GM23338 (cell line): Measurements from ENCODE around the gene DCPS. TPM values are rescaled to one million over a fixed set of nuclear protein-coding genes. Genes with fewer than 3 reads are reported as not detected.

Source experiments
- ATAC-seq: fragments of 200-7000 bp; cut with Tn5 transposase; 3 replicates; pipeline ENCODE4 v1.9.1; 2020
- DNase-seq: peaks from one replicate; pipeline ENCODE4 v3.0.0-alpha.2; 2015; ENCODE audit warnings: low spot score
- H2AFZ ChIP-seq: fragments of 200-600 bp; sonication (generic); 2 replicates; pipeline ENCODE4 v1.8.0; 2016; ENCODE audit warnings: antibody characterized with exemption, mild to moderate bottlenecking, moderate library complexity
- H3F3A ChIP-seq: fragments of 200-600 bp; sonication (generic); replicated peaks from 2 replicates; pipeline ENCODE4 v1.8.0; 2017; ENCODE audit warnings: antibody characterized with exemption, mixed run types, low read depth
- H3K27ac ChIP-seq: fragments of 200-600 bp; sonication (generic); 2 replicates; pipeline ENCODE4 v1.6.1; 2016; ENCODE audit warnings: low read depth
- H3K27me3 ChIP-seq: fragments of 200-600 bp; sonication (generic); 2 replicates; pipeline ENCODE4 v1.8.0; 2016; ENCODE audit warnings: mild to moderate bottlenecking, mixed run types, moderate library complexity; ENCODE audit not compliant: insufficient read depth
- H3K36me3 ChIP-seq: fragments of 200-600 bp; sonication (generic); 2 replicates; pipeline ENCODE4 v1.8.0; 2016; ENCODE audit warnings: mild to moderate bottlenecking; ENCODE audit not compliant: insufficient read depth
- H3K4me1 ChIP-seq: fragments of 200-600 bp; sonication (generic); 2 replicates; pipeline ENCODE4 v1.8.0; 2016; ENCODE audit warnings: mild to moderate bottlenecking, moderate library complexity; ENCODE audit not compliant: insufficient read depth
- H3K4me2 ChIP-seq: fragments of 200-600 bp; sonication (generic); 2 replicates; pipeline ENCODE4 v1.7.1; 2017; ENCODE audit warnings: mixed run types
- H3K4me3 ChIP-seq: fragments of 200-600 bp; sonication (generic); 2 replicates; pipeline ENCODE4 v1.6.1; 2016; ENCODE audit warnings: mixed run types
- H3K79me2 ChIP-seq: fragments of 200-600 bp; sonication (generic); replicated peaks from 2 replicates; pipeline ENCODE4 v1.8.0; 2017; ENCODE audit warnings: mild to moderate bottlenecking; ENCODE audit not compliant: insufficient read depth
- H3K9me2 ChIP-seq: fragments of 200-600 bp; sonication (generic); 2 replicates; pipeline ENCODE4 v1.8.0; 2017; ENCODE audit not compliant: insufficient read depth
- H4K20me1 ChIP-seq: fragments of 200-600 bp; sonication (generic); replicated peaks from 2 replicates; pipeline ENCODE4 v1.8.0; 2017; ENCODE audit warnings: mild to moderate bottlenecking; ENCODE audit not compliant: insufficient read depth
- H3K27ac Mint-ChIP-seq: 2 replicates; pipeline ENCODE4 v1.8.0; 2020; ENCODE audit warnings: inconsistent platforms, mild to moderate bottlenecking, moderate library complexity, mixed read lengths
- H3K27me3 Mint-ChIP-seq: 3 replicates; pipeline ENCODE4 v1.8.0; 2022; ENCODE audit warnings: low read depth, mild to moderate bottlenecking, moderate library complexity, mixed read lengths, inconsistent platforms; ENCODE audit not compliant: insufficient read depth, poor library complexity
- H3K36me3 Mint-ChIP-seq: 3 replicates; pipeline ENCODE4 v1.8.0; 2021; ENCODE audit warnings: low read depth, mild to moderate bottlenecking, inconsistent platforms, moderate library complexity, mixed read lengths
- H3K4me1 Mint-ChIP-seq: 3 replicates; pipeline ENCODE4 v1.8.0; 2020; ENCODE audit warnings: mild to moderate bottlenecking, inconsistent platforms, mixed read lengths
- H3K4me3 Mint-ChIP-seq: 3 replicates; pipeline ENCODE4 v1.8.0; 2021; ENCODE audit warnings: moderate library complexity, mild to moderate bottlenecking, inconsistent platforms, mixed read lengths
- H3K9me3 Mint-ChIP-seq: 3 replicates; pipeline ENCODE4 v1.8.0; 2020; ENCODE audit warnings: moderate library complexity, mild to moderate bottlenecking, inconsistent platforms, mixed read lengths
- EZH2 ChIP-seq: fragments of 200-600 bp; sonication (generic); IDR thresholded peaks from one replicate; pipeline ENCODE4 v1.8.0; 2017; ENCODE audit warnings: antibody characterized with exemption, mild to moderate bottlenecking, low read depth; ENCODE audit not compliant: unreplicated experiment
- EZH2phosphoT487 ChIP-seq: fragments of 200-600 bp; sonication (generic); IDR thresholded peaks from one replicate; pipeline ENCODE4 v1.8.1; 2018; ENCODE audit warnings: antibody characterized with exemption; ENCODE audit not compliant: unreplicated experiment
- STAT1 ChIP-seq: IDR thresholded peaks from one replicate; pipeline ENCODE4 v1.6.1; 2016; ENCODE audit warnings: antibody characterized with exemption; ENCODE audit not compliant: unreplicated experiment
- ZNF114 ChIP-seq: fragments of 250-450 bp; sonication (Bioruptor Pico); IDR thresholded peaks from 2 replicates; pipeline ENCODE4 v1.5.0; 2020; ENCODE audit warnings: mild to moderate bottlenecking, moderate library complexity
- ZNF331 ChIP-seq: fragments of 250-450 bp; sonication (Bioruptor Pico); IDR thresholded peaks from 2 replicates; pipeline ENCODE4 v1.5.0; 2020; ENCODE audit warnings: low read depth, mild to moderate bottlenecking, moderate library complexity
- polyA plus RNA-seq: library from polyadenylated mRNA; unstranded; fragments of >200 nt; fragmentation: Nextera tagmentation; extraction: Ambion mirVana; gene quantifications from 2 replicates; pipeline ENCODE4 v1.2.1, GENCODE V29; 2016
- total RNA-seq: library from RNA; depleted of rRNA; stranded (reverse); fragments of >200 nt; shearing (Covaris generic); gene quantifications from 2 replicates; pipeline ENCODE4 v1.2.3, GENCODE V29; 2014
- TF ChIP-seq, protein P1 (sequence below): fragments of 250-450 bp; sonication (Bioruptor Pico); IDR thresholded peaks from 2 replicates; pipeline ENCODE4 v1.5.0; 2020; ENCODE audit warnings: mild to moderate bottlenecking, moderate library complexity
- TF ChIP-seq, protein P2 (sequence below), 2 experiments: fragments of 200-600 bp in 1 of 2; sonication (generic) in 1 of 2; conservative IDR thresholded peaks; 2 replicates each; pipeline versions ENCODE4 v1.5.1 to v1.6.1; 2016 to 2017; ENCODE audit warnings: antibody characterized with exemption in 2 of 2, low read depth in 2 of 2, mild to moderate bottlenecking in 2 of 2, moderate library complexity in 1 of 2

DCPS gene
- total and polyA plus RNA-seq, 2 experiments from 2014 or later = 26.8 to 46.4 TPM

DNA sequence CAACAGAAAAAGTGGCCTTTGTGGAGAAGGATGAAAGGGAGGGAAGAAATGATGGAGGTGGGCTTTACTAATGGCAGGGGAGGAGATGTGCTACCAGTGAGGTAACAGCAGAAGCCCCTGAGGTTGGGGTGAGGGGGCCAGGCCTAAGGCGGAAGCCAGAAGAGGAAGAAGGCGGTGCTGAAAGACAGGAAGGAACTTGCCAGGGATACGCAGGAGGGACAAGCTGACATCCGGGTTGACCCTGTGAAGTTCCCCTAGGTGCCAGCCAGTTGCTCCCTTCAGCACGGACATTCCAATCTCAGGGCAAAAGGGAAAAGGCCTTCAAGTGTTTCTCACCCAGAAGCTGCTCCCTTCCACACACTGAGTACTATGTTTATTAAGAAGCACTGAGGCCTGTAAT, 23.3 kb upstream of the DCPS start (continued):
- TF ChIP-seq, protein P1, sequence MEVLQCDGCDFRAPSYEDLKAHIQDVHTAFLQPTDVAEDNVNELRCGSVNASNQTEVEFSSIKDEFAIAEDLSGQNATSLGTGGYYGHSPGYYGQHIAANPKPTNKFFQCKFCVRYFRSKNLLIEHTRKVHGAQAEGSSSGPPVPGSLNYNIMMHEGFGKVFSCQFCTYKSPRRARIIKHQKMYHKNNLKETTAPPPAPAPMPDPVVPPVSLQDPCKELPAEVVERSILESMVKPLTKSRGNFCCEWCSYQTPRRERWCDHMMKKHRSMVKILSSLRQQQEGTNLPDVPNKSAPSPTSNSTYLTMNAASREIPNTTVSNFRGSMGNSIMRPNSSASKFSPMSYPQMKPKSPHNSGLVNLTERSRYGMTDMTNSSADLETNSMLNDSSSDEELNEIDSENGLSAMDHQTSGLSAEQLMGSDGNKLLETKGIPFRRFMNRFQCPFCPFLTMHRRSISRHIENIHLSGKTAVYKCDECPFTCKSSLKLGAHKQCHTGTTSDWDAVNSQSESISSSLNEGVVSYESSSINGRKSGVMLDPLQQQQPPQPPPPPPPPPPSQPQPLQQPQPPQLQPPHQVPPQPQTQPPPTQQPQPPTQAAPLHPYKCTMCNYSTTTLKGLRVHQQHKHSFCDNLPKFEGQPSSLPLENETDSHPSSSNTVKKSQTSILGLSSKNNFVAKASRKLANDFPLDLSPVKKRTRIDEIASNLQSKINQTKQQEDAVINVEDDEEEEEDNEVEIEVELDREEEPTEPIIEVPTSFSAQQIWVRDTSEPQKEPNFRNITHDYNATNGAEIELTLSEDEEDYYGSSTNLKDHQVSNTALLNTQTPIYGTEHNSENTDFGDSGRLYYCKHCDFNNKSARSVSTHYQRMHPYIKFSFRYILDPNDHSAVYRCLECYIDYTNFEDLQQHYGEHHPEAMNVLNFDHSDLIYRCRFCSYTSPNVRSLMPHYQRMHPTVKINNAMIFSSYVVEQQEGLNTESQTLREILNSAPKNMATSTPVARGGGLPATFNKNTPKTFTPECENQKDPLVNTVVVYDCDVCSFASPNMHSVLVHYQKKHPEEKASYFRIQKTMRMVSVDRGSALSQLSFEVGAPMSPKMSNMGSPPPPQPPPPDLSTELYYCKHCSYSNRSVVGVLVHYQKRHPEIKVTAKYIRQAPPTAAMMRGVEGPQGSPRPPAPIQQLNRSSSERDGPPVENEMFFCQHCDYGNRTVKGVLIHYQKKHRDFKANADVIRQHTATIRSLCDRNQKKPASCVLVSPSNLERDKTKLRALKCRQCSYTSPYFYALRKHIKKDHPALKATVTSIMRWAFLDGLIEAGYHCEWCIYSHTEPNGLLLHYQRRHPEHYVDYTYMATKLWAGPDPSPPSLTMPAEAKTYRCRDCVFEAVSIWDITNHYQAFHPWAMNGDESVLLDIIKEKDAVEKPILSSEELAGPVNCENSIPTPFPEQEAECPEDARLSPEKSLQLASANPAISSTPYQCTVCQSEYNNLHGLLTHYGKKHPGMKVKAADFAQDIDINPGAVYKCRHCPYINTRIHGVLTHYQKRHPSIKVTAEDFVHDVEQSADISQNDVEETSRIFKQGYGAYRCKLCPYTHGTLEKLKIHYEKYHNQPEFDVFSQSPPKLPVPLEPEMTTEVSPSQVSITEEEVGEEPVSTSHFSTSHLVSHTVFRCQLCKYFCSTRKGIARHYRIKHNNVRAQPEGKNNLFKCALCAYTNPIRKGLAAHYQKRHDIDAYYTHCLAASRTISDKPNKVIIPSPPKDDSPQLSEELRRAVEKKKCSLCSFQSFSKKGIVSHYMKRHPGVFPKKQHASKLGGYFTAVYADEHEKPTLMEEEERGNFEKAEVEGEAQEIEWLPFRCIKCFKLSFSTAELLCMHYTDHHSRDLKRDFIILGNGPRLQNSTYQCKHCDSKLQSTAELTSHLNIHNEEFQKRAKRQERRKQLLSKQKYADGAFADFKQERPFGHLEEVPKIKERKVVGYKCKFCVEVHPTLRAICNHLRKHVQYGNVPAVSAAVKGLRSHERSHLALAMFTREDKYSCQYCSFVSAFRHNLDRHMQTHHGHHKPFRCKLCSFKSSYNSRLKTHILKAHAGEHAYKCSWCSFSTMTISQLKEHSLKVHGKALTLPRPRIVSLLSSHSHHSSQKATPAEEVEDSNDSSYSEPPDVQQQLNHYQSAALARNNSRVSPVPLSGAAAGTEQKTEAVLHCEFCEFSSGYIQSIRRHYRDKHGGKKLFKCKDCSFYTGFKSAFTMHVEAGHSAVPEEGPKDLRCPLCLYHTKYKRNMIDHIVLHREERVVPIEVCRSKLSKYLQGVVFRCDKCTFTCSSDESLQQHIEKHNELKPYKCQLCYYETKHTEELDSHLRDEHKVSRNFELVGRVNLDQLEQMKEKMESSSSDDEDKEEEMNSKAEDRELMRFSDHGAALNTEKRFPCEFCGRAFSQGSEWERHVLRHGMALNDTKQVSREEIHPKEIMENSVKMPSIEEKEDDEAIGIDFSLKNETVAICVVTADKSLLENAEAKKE = no peak
- no peak for TF ChIP-seq ZNF331

DNA sequence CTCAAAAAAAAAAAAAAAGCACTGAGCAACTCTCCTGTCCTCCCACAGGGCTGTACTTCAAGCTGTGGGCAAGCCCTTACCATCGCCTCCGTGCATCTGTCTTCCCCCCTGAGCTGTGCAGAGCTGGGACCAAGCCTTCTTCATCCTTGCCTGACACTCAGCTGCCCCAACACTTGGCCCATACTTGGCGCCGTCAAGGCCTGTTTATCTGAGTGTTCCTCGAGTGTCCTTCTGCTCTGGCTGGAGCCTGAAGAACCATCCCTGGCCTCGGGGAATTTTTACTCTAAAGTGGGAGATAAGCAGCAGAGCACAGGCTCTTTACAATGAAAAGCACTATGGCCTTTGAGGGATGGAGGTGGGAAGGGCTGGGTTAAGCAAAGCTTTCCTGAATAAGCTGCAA, 22.6 kb upstream of the DCPS start:
- no peaks in the 10 kb centered on the region; the same call in 2 of the 3 replicates for H3K9me3 Mint-ChIP-seq
- no peak for TF ChIP-seq EZH2
- TF ChIP-seq, protein P2, sequence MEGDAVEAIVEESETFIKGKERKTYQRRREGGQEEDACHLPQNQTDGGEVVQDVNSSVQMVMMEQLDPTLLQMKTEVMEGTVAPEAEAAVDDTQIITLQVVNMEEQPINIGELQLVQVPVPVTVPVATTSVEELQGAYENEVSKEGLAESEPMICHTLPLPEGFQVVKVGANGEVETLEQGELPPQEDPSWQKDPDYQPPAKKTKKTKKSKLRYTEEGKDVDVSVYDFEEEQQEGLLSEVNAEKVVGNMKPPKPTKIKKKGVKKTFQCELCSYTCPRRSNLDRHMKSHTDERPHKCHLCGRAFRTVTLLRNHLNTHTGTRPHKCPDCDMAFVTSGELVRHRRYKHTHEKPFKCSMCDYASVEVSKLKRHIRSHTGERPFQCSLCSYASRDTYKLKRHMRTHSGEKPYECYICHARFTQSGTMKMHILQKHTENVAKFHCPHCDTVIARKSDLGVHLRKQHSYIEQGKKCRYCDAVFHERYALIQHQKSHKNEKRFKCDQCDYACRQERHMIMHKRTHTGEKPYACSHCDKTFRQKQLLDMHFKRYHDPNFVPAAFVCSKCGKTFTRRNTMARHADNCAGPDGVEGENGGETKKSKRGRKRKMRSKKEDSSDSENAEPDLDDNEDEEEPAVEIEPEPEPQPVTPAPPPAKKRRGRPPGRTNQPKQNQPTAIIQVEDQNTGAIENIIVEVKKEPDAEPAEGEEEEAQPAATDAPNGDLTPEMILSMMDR (conservative IDR thresholded peaks at IDR 0.05; ENCODE audit: low read depth in 2 of 2) = no peak
- TF ChIP-seq, protein P1 = no peak
- no peak for TF ChIP-seq EZH2phosphoT487
- TF ChIP-seq STAT1 = no peak
- TF ChIP-seq ZNF114 (CRISPR knock-in tag) = no peak
- no peak for TF ChIP-seq ZNF331

More for the DNA sequence above, 22.6 kb upstream of the DCPS start:
- Histone ChIP-seq H3K79me2 (no peaks in the 10 kb centered on the region), H3K9me2 (no peaks in the 10 kb centered on the region), H3K27me3 (peaks cover 19% of the 10 kb centered on the region), H3K4me2 (no peak overlapping the region), H3K36me3 (no peaks in the 10 kb centered on the region), H3K27ac (no peak overlapping the region), H3F3A (peaks cover 10% of the 10 kb centered on the region), H3K4me3 (no peak overlapping the region), H2AFZ (no peak overlapping the region), H4K20me1 (no peaks in the 10 kb centered on the region), H3K4me1 (0 out of 2 replicates have a peak, but pooled peaks cover 7% of the 10 kb centered on the region)
- Mint-ChIP-seq H3K36me3 (peaks cover 20% of the 10 kb centered on the region), H3K4me1 (peaks cover 15% of the 10 kb centered on the region), H3K4me3 (peak overlapping the region; percentile 89; the same call in 1 of the 3 replicates), H3K27ac (no peak overlapping the region), H3K27me3 (peaks cover 28% of the 10 kb centered on the region)
- ATAC-seq (no peak), DNase-seq (no peak)
